A549 (cell line): Measurements from ENCODE around the gene FAAH. TPM values are rescaled to one million over a fixed set of nuclear protein-coding genes. Genes with fewer than 3 reads are reported as not detected.

ENCODE experiments used
- ATAC-seq, 2 experiments: fragments of 200-7000 bp in 1 of 2; fragments of >200 bp in 1 of 2; cut with Nextera tagmentation in 1 of 2; cut with Tn5 transposase in 1 of 2; 3 replicates each; pipeline versions ENCODE4 v1.8.0 to v1.9.1; 2018 to 2020; ENCODE audit warnings: mild to moderate bottlenecking in 1 of 2, moderate library complexity in 1 of 2
- CTCF ChIA-PET: fragments of 300-600 bp; sonication (Branson Sonifier 250); formaldehyde crosslinking; extraction: SDS; loops from one replicate; lab custom pipeline; 2021; ENCODE audit warnings: antibody characterized with exemption, inconsistent platforms; lab: Yijun Ruan, JAX
- POLR2A ChIA-PET: fragments of 350-600 bp; formaldehyde crosslinking; extraction: SDS; loops from one replicate; lab custom pipeline; 2021; ENCODE audit warnings: antibody characterized with exemption, inconsistent platforms; lab: Yijun Ruan, JAX
- DNase-seq, 2 experiments: peaks; one replicate each; pipeline versions ENCODE4 v3.0.0 to v3.0.0-alpha.2; 2011 to 2016; ENCODE audit warnings: low read depth in 1 of 2, low spot score in 1 of 2
- FAIRE-seq: peaks from 2 replicates; lab custom pipeline; 2011; peaks lifted over from hg19 to GRCh38; lab: Jason Lieb, UNC
- H3K27ac ChIP-seq, 2 experiments: fragments of >200 bp; sonication (Bioruptor Twin); formaldehyde crosslinking; 3 replicates each; pipeline ENCODE4 v1.5.1; 2016 to 2017
- H3K4me1 ChIP-seq: fragments of >200 bp; sonication (Bioruptor Twin); formaldehyde crosslinking; 3 replicates; pipeline ENCODE4 v1.6.1; 2016
- H3K4me2 ChIP-seq: fragments of >200 bp; sonication (Bioruptor Twin); formaldehyde crosslinking; 3 replicates; pipeline ENCODE4 v1.6.1; 2016
- H3K4me3 ChIP-seq: fragments of >200 bp; sonication (Bioruptor Twin); formaldehyde crosslinking; 3 replicates; pipeline ENCODE4 v1.5.1; 2016
- H3K9me3 ChIP-seq: fragments of >200 bp; sonication (Bioruptor Twin); formaldehyde crosslinking; 3 replicates; pipeline ENCODE4 v1.6.1; 2016
- BHLHE40 ChIP-seq: IDR thresholded peaks from 2 replicates; pipeline ENCODE4 v1.6.1; 2012; ENCODE audit warnings: low read depth, low read length, inconsistent platforms
- CBX2 ChIP-seq: fragments of 200-600 bp; sonication (generic); IDR thresholded peaks from 2 replicates; pipeline ENCODE4 v1.6.1; 2016; ENCODE audit warnings: low read depth, mild to moderate bottlenecking, borderline replicate concordance
- CHD4 ChIP-seq: fragments of 200-600 bp; sonication (generic); IDR thresholded peaks from 2 replicates; pipeline ENCODE4 v1.6.1; 2016; ENCODE audit warnings: antibody characterized with exemption, mild to moderate bottlenecking, borderline replicate concordance
- EHMT2 ChIP-seq: fragments of 200-600 bp; sonication (generic); IDR thresholded peaks from 2 replicates; pipeline ENCODE4 v1.6.1; 2016; ENCODE audit warnings: antibody characterized with exemption, low read depth, mild to moderate bottlenecking, moderate library complexity
- EP300 ChIP-seq, 2 experiments: fragments of >200 bp; sonication (Bioruptor Twin); formaldehyde crosslinking; IDR thresholded peaks; 2 replicates in 1 of 2; 3 replicates in 1 of 2; pipeline ENCODE4 v1.6.1; 2016 to 2017
- ESRRA ChIP-seq: fragments of 150-350 bp; IDR thresholded peaks from 2 replicates; pipeline ENCODE4 v1.6.1; 2014; ENCODE audit warnings: mild to moderate bottlenecking, low read length, borderline replicate concordance
- GATA3 ChIP-seq: IDR thresholded peaks from 2 replicates; pipeline ENCODE4 v1.6.1; 2012; ENCODE audit warnings: borderline replicate concordance
- HDAC2 ChIP-seq: fragments of 200-600 bp; sonication (generic); IDR thresholded peaks from 2 replicates; pipeline ENCODE4 v1.6.1; 2016
- HEYL ChIP-seq: fragments of 250-450 bp; sonication (Bioruptor Pico); IDR thresholded peaks from 2 replicates; pipeline ENCODE4 v1.8.0; 2021; ENCODE audit warnings: mild to moderate bottlenecking, moderate library complexity
- JUN ChIP-seq, 2 experiments: fragments of >200 bp; sonication (Bioruptor Twin); formaldehyde crosslinking; IDR thresholded peaks; 2 replicates in 1 of 2; 3 replicates in 1 of 2; pipeline ENCODE4 v1.6.1; 2016 to 2017
- KDM5A ChIP-seq: fragments of 200-600 bp; sonication (generic); IDR thresholded peaks from 2 replicates; pipeline ENCODE4 v1.6.1; 2016; ENCODE audit warnings: antibody characterized with exemption, mild to moderate bottlenecking
- NPAS2 ChIP-seq: fragments of 250-450 bp; sonication (Bioruptor Pico); IDR thresholded peaks from 2 replicates; pipeline ENCODE4 v1.8.0; 2022; ENCODE audit warnings: mild to moderate bottlenecking, moderate library complexity, borderline replicate concordance
- POLR2AphosphoS2 ChIP-seq: conservative IDR thresholded peaks from 2 replicates; pipeline ENCODE4 v1.6.1; 2012; ENCODE audit warnings: low read length, improper control_type of control experiment, inconsistent platforms
- RAD21 ChIP-seq, 2 experiments: fragments of >200 bp in 1 of 2; sonication (Bioruptor Twin) in 1 of 2; formaldehyde crosslinking in 1 of 2; IDR thresholded peaks in 1 of 2; conservative IDR thresholded peaks in 1 of 2; 2 replicates in 1 of 2; 3 replicates in 1 of 2; pipeline ENCODE4 v1.6.1; 2012 to 2018; ENCODE audit warnings: inconsistent platforms in 1 of 2
- RARB ChIP-seq: fragments of 250-450 bp; sonication (Bioruptor Pico); IDR thresholded peaks from 2 replicates; pipeline ENCODE4 v1.8.0; 2021; ENCODE audit warnings: mild to moderate bottlenecking, moderate library complexity
- RCOR1 ChIP-seq: fragments of 150-350 bp; IDR thresholded peaks from 2 replicates; pipeline ENCODE4 v1.6.1; 2014; ENCODE audit warnings: antibody characterized with exemption, low read length, low read depth
- RFX5 ChIP-seq: fragments of 450-650 bp; IDR thresholded peaks from 2 replicates; pipeline ENCODE4 v1.7.1; 2014; ENCODE audit warnings: antibody characterized with exemption, mild to moderate bottlenecking, moderate library complexity
- RNF2 ChIP-seq: fragments of 200-600 bp; sonication (generic); IDR thresholded peaks from 2 replicates; pipeline ENCODE4 v1.6.1; 2016; ENCODE audit warnings: low read depth, mild to moderate bottlenecking, antibody characterized with exemption, moderate library complexity, borderline replicate concordance
- SMC3 ChIP-seq: fragments of >200 bp; sonication (Bioruptor Twin); formaldehyde crosslinking; IDR thresholded peaks from 3 replicates; pipeline ENCODE4 v1.6.1; 2018; ENCODE audit warnings: inconsistent platforms
- SREBF2 ChIP-seq: fragments of 450-650 bp; IDR thresholded peaks from 2 replicates; pipeline ENCODE4 v1.6.1; 2014; ENCODE audit warnings: mild to moderate bottlenecking, moderate library complexity
- ZC3H11A ChIP-seq: fragments of 450-650 bp; IDR thresholded peaks from 2 replicates; pipeline ENCODE4 v1.6.1; 2014; ENCODE audit warnings: antibody characterized with exemption, mild to moderate bottlenecking
- WGBS: methylation state at CpG from one replicate; pipeline ENCODE4 v1.1.6; 2017; ENCODE audit errors: missing lambda C conversion rate; 5-methylcytosine and 5-hydroxymethylcytosine counted together
- polyA plus RNA-seq, 4 experiments: library from polyadenylated mRNA; depleted of rRNA in 3 of 4; stranded (reverse); fragments of >200 nt; fragmentation: RNase III in 1 of 4; extraction: RNeasy Plus Mini Kit Qiagen cat#74134 plus additional on column Dnase treatment in 1 of 4; gene quantifications; 2 replicates in 3 of 4; 3 replicates in 1 of 4; pipeline ENCODE4 v1.2.3, GENCODE V29; 2011 to 2017
- TF ChIP-seq, protein P1 (sequence below): IDR thresholded peaks from 2 replicates; pipeline ENCODE4 v1.6.1; 2012; ENCODE audit warnings: low read depth, borderline replicate concordance
- TF ChIP-seq, protein P2 (sequence below): fragments of 450-650 bp; IDR thresholded peaks from 2 replicates; pipeline ENCODE4 v1.6.1; 2014; ENCODE audit warnings: antibody characterized with exemption
- TF ChIP-seq, protein P3 (sequence below): fragments of >200 bp; sonication (Bioruptor Twin); formaldehyde crosslinking; IDR thresholded peaks from 2 replicates; pipeline ENCODE4 v1.6.1; 2016
- TF ChIP-seq, protein P4 (sequence below): fragments of >200 bp; sonication (Bioruptor Twin); formaldehyde crosslinking; IDR thresholded peaks from 3 replicates; pipeline ENCODE4 v1.6.1; 2016
- TF ChIP-seq, protein P5 (sequence below): IDR thresholded peaks from 2 replicates; pipeline ENCODE4 v1.6.1; 2012

The FAAH gene
- polyA plus RNA-seq, 2 of the 4 experiments (the other 2 are of a cell fraction): 1.2 to 1.3 TPM

DNA sequence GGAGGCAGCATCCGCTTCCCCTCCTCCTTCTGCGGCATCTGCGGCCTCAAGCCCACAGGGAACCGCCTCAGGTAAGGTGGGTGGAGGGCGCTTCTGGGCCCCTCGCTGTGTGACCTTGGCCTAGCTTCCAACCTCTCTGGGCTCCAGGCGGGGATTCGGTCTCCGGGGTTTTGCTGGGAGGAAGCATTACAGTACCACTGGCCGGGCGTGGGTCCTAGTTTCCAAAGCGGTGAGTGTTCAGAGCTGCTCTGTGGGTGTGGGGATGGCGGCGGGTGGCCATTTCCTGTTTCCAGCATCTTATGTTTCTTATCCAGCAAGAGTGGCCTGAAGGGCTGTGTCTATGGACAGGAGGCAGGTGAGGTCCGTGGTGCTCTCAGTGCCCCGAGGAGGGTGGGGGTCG, 11.6 kb downstream of the FAAH start:
- peaks cover 8% of the 10 kb centered on the region for H3K4me1 ChIP-seq
- DNase-seq (no peak), FAIRE-seq (no peak), ATAC-seq (peak in 1 of 2 experiments; percentile 9; a peak in 2 of 6 replicates)
- TF ChIP-seq, protein P1, sequence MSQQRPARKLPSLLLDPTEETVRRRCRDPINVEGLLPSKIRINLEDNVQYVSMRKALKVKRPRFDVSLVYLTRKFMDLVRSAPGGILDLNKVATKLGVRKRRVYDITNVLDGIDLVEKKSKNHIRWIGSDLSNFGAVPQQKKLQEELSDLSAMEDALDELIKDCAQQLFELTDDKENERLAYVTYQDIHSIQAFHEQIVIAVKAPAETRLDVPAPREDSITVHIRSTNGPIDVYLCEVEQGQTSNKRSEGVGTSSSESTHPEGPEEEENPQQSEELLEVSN: no peak
- TF ChIP-seq BHLHE40: no peak
- no peak for TF ChIP-seq EP300 (IDR thresholded peaks at IDR 0.05)
- no peak for TF ChIP-seq RAD21 (conservative IDR thresholded peaks at IDR 0.05 in 1 of 2, IDR thresholded peaks at IDR 0.05 in 1 of 2)
- no peak for TF ChIP-seq RCOR1
- no peak for TF ChIP-seq RFX5
- TF ChIP-seq GATA3: no peak
- TF ChIP-seq, protein P2, sequence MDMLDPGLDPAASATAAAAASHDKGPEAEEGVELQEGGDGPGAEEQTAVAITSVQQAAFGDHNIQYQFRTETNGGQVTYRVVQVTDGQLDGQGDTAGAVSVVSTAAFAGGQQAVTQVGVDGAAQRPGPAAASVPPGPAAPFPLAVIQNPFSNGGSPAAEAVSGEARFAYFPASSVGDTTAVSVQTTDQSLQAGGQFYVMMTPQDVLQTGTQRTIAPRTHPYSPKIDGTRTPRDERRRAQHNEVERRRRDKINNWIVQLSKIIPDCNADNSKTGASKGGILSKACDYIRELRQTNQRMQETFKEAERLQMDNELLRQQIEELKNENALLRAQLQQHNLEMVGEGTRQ: no peak
- no peak for TF ChIP-seq HDAC2
- TF ChIP-seq, protein P3, sequence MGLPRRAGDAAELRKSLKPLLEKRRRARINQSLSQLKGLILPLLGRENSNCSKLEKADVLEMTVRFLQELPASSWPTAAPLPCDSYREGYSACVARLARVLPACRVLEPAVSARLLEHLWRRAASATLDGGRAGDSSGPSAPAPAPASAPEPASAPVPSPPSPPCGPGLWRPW: no peak
- TF ChIP-seq, protein P4, sequence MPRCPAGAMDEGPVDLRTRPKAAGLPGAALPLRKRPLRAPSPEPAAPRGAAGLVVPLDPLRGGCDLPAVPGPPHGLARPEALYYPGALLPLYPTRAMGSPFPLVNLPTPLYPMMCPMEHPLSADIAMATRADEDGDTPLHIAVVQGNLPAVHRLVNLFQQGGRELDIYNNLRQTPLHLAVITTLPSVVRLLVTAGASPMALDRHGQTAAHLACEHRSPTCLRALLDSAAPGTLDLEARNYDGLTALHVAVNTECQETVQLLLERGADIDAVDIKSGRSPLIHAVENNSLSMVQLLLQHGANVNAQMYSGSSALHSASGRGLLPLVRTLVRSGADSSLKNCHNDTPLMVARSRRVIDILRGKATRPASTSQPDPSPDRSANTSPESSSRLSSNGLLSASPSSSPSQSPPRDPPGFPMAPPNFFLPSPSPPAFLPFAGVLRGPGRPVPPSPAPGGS: no peak
- no peak for TF ChIP-seq HEYL (CRISPR knock-in tag)
- no peak for TF ChIP-seq ESRRA
- no peak for TF ChIP-seq ZC3H11A
- CTCF ChIA-PET: interaction anchor here (0.8 to 7.1 kb wide), 8 partner anchors 12 to 142 kb away, joined by 3 to 49 read pairs (median 4); a partner anchor contains a TSS
- no peak overlapping the region for H3K4me3 ChIP-seq
- POLR2A ChIA-PET: no interaction called here
- H3K9me3 ChIP-seq: no peaks in the 10 kb centered on the region
- peak overlapping the region in 1 of 2 experiments; percentile 50; a peak in 1 of 6 replicates for H3K27ac ChIP-seq
- no peak overlapping the region for H3K4me2 ChIP-seq
- 77% methylated on average over 11 of the region's 17 CpGs for WGBS

DNA sequence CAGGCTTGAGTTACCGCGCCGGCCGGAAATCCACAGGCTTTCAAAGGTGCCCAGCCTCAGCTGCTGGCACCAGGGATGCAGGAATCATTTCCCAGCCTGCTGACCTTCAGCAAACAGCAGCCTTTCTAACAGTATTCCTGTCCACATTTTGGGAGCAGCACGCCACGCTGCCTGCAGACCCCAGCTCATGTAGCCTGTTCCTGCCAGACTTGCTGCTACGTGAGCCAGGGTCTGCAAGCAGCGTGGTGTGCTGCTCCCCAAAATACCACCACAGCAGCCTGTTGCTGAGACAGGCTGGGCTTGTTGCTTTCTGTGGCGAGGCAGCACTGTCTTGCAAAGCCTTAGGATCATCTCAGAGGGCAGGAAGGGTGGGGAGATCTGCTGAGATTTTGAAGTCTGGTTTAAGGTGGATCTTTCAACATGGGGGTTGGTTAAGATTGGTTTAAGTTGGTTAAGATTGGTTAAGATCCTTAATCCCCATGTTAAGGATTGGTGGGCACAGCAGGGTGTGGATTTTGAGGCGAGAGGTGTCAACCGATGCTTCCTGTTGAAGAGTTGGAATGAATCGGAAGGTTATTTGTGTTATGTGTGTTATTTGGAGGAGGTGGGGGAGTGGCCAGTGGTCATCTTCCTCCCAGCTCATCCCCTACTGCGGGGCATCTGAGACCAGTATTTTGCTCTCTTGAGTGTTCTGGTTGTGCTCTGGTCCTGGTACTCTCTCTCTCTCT, 12.9 kb downstream of the FAAH start:
- Histone ChIP-seq H3K4me3 (no peak overlapping the region), H3K4me1 (peaks cover 2% of the 10 kb centered on the region), H3K4me2 (peak overlapping the region; percentile 62; the same call in 2 of the 3 replicates), H3K9me3 (no peaks in the 10 kb centered on the region), H3K27ac (no peak overlapping the region)
- no peak for ATAC-seq
- CTCF ChIA-PET: interaction anchor here (0.6 to 7.1 kb wide), 15 partner anchors 8 to 754 kb away, joined by 3 to 49 read pairs (median 4); partner anchors contain the start of gene FAAH
- 95% methylated on average over 9 of the region's 13 CpGs for WGBS
- no peak for DNase-seq
- FAIRE-seq: no peak
- TF ChIP-seq JUN (IDR thresholded peaks at IDR 0.05): no peak
- no peak for TF ChIP-seq SREBF2
- no peak for TF ChIP-seq CHD4
- no peak for TF ChIP-seq EHMT2
- TF ChIP-seq RNF2: no peak
- POLR2A ChIA-PET: no interaction called here

- Histone ChIP-seq H3K4me3 (no peak overlapping the region), H3K4me2 (no peak overlapping the region), H3K4me1 (no peaks in the 10 kb centered on the region), H3K27ac (no peak overlapping the region), H3K9me3 (no peaks in the 10 kb centered on the region)
- ChIA-PET POLR2A (no interaction called here), CTCF (interaction anchor here (1.0 to 7.1 kb wide), 6 partner anchors 18 to 127 kb away, joined by 3 to 49 read pairs (median 4); a partner anchor contains a TSS)
- ATAC-seq: no peak
- no peak for DNase-seq
- TF ChIP-seq, protein P5, sequence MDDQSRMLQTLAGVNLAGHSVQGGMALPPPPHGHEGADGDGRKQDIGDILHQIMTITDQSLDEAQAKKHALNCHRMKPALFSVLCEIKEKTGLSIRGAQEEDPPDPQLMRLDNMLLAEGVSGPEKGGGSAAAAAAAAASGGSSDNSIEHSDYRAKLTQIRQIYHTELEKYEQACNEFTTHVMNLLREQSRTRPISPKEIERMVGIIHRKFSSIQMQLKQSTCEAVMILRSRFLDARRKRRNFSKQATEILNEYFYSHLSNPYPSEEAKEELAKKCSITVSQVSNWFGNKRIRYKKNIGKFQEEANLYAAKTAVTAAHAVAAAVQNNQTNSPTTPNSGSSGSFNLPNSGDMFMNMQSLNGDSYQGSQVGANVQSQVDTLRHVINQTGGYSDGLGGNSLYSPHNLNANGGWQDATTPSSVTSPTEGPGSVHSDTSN: no peak
- TF ChIP-seq RNF2 (no peak), KDM5A (no peak), HEYL (CRISPR knock-in tag) (no peak), GATA3 (no peak), EHMT2 (no peak), BHLHE40 (no peak), HDAC2 (no peak), RARB (CRISPR knock-in tag) (no peak), CHD4 (no peak), RFX5 (no peak), NPAS2 (CRISPR knock-in tag) (no peak), CBX2 (no peak), JUN (IDR thresholded peaks at IDR 0.05) (no peak), ESRRA (no peak), RAD21 (conservative IDR thresholded peaks at IDR 0.05 in 1 of 2, IDR thresholded peaks at IDR 0.05 in 1 of 2) (no peak), SMC3 (no peak), POLR2AphosphoS2 (no peak), EP300 (IDR thresholded peaks at IDR 0.05) (no peak)
- TF ChIP-seq, protein P2: no peak
- WGBS: 54% methylated on average over 5 of the region's 9 CpGs
- no peak for FAIRE-seq
These were observed 13.5 kb downstream of the FAAH start for GRCh38 chr1:46407636-46408035.
